HL-60 (cell line): Measurements from ENCODE around the gene CNGA2.

Experiments
- DNase-seq, 2 experiments: peaks; one replicate each; pipeline ENCODE4 v3.0.0-alpha.2; 2010 to 2020; ENCODE audit warnings: low read depth in 1 of 2, low spot score in 1 of 2
- H3K27ac ChIP-seq: fragments of 250-450 bp; sonication (Bioruptor Pico); replicated peaks from 2 replicates; pipeline ENCODE4 v1.5.1; 2020; ENCODE audit warnings: mild to moderate bottlenecking, moderate library complexity
- H3K27me3 ChIP-seq: fragments of 250-450 bp; sonication (Bioruptor Pico); 2 replicates; pipeline ENCODE4 v1.5.1; 2021; ENCODE audit warnings: mild to moderate bottlenecking, moderate library complexity; ENCODE audit not compliant: insufficient read depth, poor library complexity, severe bottlenecking
- H3K4me3 ChIP-seq: replicated peaks from 2 replicates; pipeline ENCODE4 v1.5.1; 2011; ENCODE audit warnings: mild to moderate bottlenecking, control low read depth, low read length; ENCODE audit not compliant: insufficient read depth
- CTCF ChIP-seq: IDR thresholded peaks from one replicate; pipeline ENCODE4 v1.5.1; 2011; ENCODE audit warnings: low read length, control low read depth, inconsistent platforms; ENCODE audit not compliant: insufficient read depth
- GABPA ChIP-seq: IDR thresholded peaks from 2 replicates; pipeline ENCODE4 v1.6.1; 2012; ENCODE audit warnings: low read depth
- POLR2AphosphoS5 ChIP-seq: IDR thresholded peaks from 2 replicates; pipeline ENCODE4 v1.6.1; 2012; ENCODE audit warnings: low read depth
- REST ChIP-seq: IDR thresholded peaks from 2 replicates; pipeline ENCODE4 v1.6.1; 2012; ENCODE audit warnings: low read depth; ENCODE audit not compliant: insufficient replicate concordance
- SPI1 ChIP-seq: IDR thresholded peaks from 2 replicates; pipeline ENCODE4 v1.6.1; 2012; ENCODE audit warnings: low read depth, mild to moderate bottlenecking, borderline replicate concordance

The CNGA2 gene

GRCh38 chrX:151762802-151763201, 28.3 kb downstream of the CNGA2 start:
- Histone ChIP-seq H3K27ac (no peak overlapping the region), H3K4me3 (no peak overlapping the region), H3K27me3 (no peaks in the 10 kb centered on the region)
- DNase-seq: no peak
- TF ChIP-seq GABPA: no peak
- no peak for TF ChIP-seq POLR2AphosphoS5
- no peak for TF ChIP-seq CTCF
- no peak for TF ChIP-seq SPI1
- TF ChIP-seq REST: no peak

- no peak for TF ChIP-seq GABPA
- TF ChIP-seq SPI1: no peak
- no peak for TF ChIP-seq POLR2AphosphoS5
- TF ChIP-seq CTCF: no peak
- TF ChIP-seq REST: no peak
- Histone ChIP-seq H3K27me3 (no peaks in the 10 kb centered on the region), H3K4me3 (no peak overlapping the region), H3K27ac (no peak overlapping the region)
- DNase-seq: no peak
These were observed 29.2 kb downstream of the CNGA2 start for GRCh38 chrX:151763711-151764110.

- Histone ChIP-seq H3K4me3 (no peak overlapping the region), H3K27ac (no peak overlapping the region), H3K27me3 (no peaks in the 10 kb centered on the region)
- no peak for TF ChIP-seq POLR2AphosphoS5
- no peak for DNase-seq
These were observed 30.5 kb downstream of the CNGA2 start for GRCh38 chrX:151765026-151765425.

- DNase-seq: no peak
- Histone ChIP-seq H3K4me3 (no peak overlapping the region), H3K27me3 (no peaks in the 10 kb centered on the region), H3K27ac (no peak overlapping the region)
- TF ChIP-seq POLR2AphosphoS5 (no peak), CTCF (no peak), GABPA (no peak), REST (no peak), SPI1 (no peak)
These were observed 37.2 kb downstream of the CNGA2 start for GRCh38 chrX:151771726-151772125.
